K562 (cell line): ENCODE results near the gene GABARAP. TPM values are rescaled to one million over a fixed set of nuclear protein-coding genes. Genes with fewer than 3 reads are reported as not detected.

ENCODE experiments used
- CAMTA2 ChIP-seq: fragments of 250-450 bp; sonication (Bioruptor Pico); conservative IDR thresholded peaks from 2 replicates; pipeline ENCODE4 v1.5.1; 2022
- CBX2 ChIP-seq: fragments of 200-600 bp; sonication (generic); IDR thresholded peaks from one replicate; pipeline ENCODE4 v1.6.1; 2012; ENCODE audit warnings: mild to moderate bottlenecking, low read length, inconsistent platforms; ENCODE audit not compliant: insufficient read depth, poor library complexity, severe bottlenecking
- CHD2 ChIP-seq: IDR thresholded peaks from 2 replicates; pipeline ENCODE4 v1.6.1; 2011; ENCODE audit warnings: low read depth, low read length
- CREBBP ChIP-seq: IDR thresholded peaks from one replicate; pipeline ENCODE4 v1.6.1; 2012; ENCODE audit warnings: low read depth, mild to moderate bottlenecking, control low read depth, inconsistent platforms, low read length
- ETV1 ChIP-seq: fragments of 450-650 bp; conservative IDR thresholded peaks from 2 replicates; pipeline ENCODE4 v1.6.1; 2016; ENCODE audit warnings: missing genetic modification characterization, control low read depth, low read depth, missing compliant biosample characterization
- HDAC1 ChIP-seq, 2 experiments: fragments of 450-650 bp; IDR thresholded peaks; 2 replicates each; pipeline ENCODE4 v1.6.1; 2016 to 2017; ENCODE audit warnings: inconsistent platforms in 1 of 2, mild to moderate bottlenecking in 1 of 2, moderate library complexity in 1 of 2
- HNRNPUL1 ChIP-seq: fragments of 200-400 bp; formaldehyde crosslinking; IDR thresholded peaks from 2 replicates; pipeline ENCODE4 v1.6.1; 2017; ENCODE audit warnings: low read length
- KDM2B ChIP-seq: fragments of 250-450 bp; sonication (Bioruptor Pico); IDR thresholded peaks from 2 replicates; pipeline ENCODE4 v1.8.0; 2021; ENCODE audit warnings: mild to moderate bottlenecking, moderate library complexity
- KLF13 ChIP-seq: fragments of 450-650 bp; IDR thresholded peaks from 2 replicates; pipeline ENCODE4 v1.6.1; 2016; ENCODE audit warnings: missing genetic modification characterization, low read depth, mild to moderate bottlenecking, missing compliant biosample characterization, moderate library complexity, borderline replicate concordance
- MCM5 ChIP-seq: fragments of 450-650 bp; IDR thresholded peaks from 2 replicates; pipeline ENCODE4 v1.6.1; 2016; ENCODE audit warnings: low read depth
- NBN ChIP-seq: fragments of 450-650 bp; IDR thresholded peaks from 2 replicates; pipeline ENCODE4 v1.6.1; 2016; ENCODE audit warnings: low read depth, mild to moderate bottlenecking
- NEUROD1 ChIP-seq: fragments of 150-350 bp; IDR thresholded peaks from 2 replicates; pipeline ENCODE4 v1.6.1; 2014; ENCODE audit warnings: borderline replicate concordance, low read length, low read depth; ENCODE audit not compliant: partially characterized antibody
- POLR2G ChIP-seq: fragments of 200-400 bp; formaldehyde crosslinking; IDR thresholded peaks from 2 replicates; pipeline ENCODE4 v1.6.1; 2017; ENCODE audit warnings: low read depth, mild to moderate bottlenecking, antibody characterized with exemption, low read length, moderate library complexity
- PTRF ChIP-seq: fragments of 450-650 bp; IDR thresholded peaks from 2 replicates; pipeline ENCODE4 v1.6.1; 2016; ENCODE audit warnings: mild to moderate bottlenecking, missing genetic modification characterization, missing compliant biosample characterization
- RNF2 ChIP-seq: sonication (generic); IDR thresholded peaks from 2 replicates; pipeline ENCODE4 v1.6.1; 2016
- SAFB2 ChIP-seq: fragments of 200-400 bp; formaldehyde crosslinking; IDR thresholded peaks from 2 replicates; pipeline ENCODE4 v1.6.1; 2018; ENCODE audit warnings: borderline replicate concordance, low read length, low read depth, moderate library complexity; ENCODE audit not compliant: severe bottlenecking
- SNIP1 ChIP-seq: fragments of 450-650 bp; IDR thresholded peaks from 2 replicates; pipeline ENCODE4 v1.7.1; 2017; ENCODE audit warnings: low read depth, mild to moderate bottlenecking
- XRCC4 ChIP-seq: IDR thresholded peaks from one replicate; pipeline ENCODE4 v1.6.1; 2011; ENCODE audit not compliant: insufficient read depth, insufficient read length; ENCODE audit errors: extremely low read depth
- ZEB2 ChIP-seq: fragments of 450-650 bp; IDR thresholded peaks from 2 replicates; pipeline ENCODE4 v1.6.1; 2016
- ZFP30 ChIP-seq: fragments of 250-450 bp; sonication (Bioruptor Pico); IDR thresholded peaks from 2 replicates; pipeline ENCODE4 v1.8.0; 2022; ENCODE audit warnings: moderate library complexity, mild to moderate bottlenecking, inconsistent platforms, borderline replicate concordance
- ZNF121 ChIP-seq: sonication (generic); formaldehyde crosslinking; conservative IDR thresholded peaks from 2 replicates; pipeline ENCODE4 v1.8.0; 2022; ENCODE audit warnings: missing genetic modification reagents
- ZNF184 ChIP-seq: sonication (generic); formaldehyde crosslinking; IDR thresholded peaks from 2 replicates; pipeline ENCODE4 v1.5.0; 2020; ENCODE audit warnings: missing genetic modification reagents
- polyA plus RNA-seq, 8 experiments: library from polyadenylated mRNA; depleted of rRNA in 4 of 8; stranded (reverse) in 5 of 8; unstranded in 3 of 8; fragments of >200 nt; fragmentation: Nextera tagmentation in 2 of 8; fragmentation: Illumina TruSeq in 1 of 8; extraction: Ambion mirVana in 2 of 8; extraction: Trizol in 1 of 8; gene quantifications; 2 replicates each; pipeline versions ENCODE4 v1.2.1 to v1.2.3, GENCODE V29; 2011 to 2014; ENCODE audit warnings: inconsistent platforms in 1 of 8, missing spikeins in 1 of 8
- total RNA-seq, 7 experiments: library from RNA; depleted of rRNA in 6 of 7; stranded (reverse); fragments of >200 nt in 6 of 7; fragmentation: Illumina TruSeq in 2 of 7; extraction: Trizol in 2 of 7; gene quantifications; 2 replicates each; pipeline versions ENCODE4 v1.2.1 to v1.2.3, GENCODE V29; 2011 to 2021; ENCODE audit warnings: low replicate concordance in 1 of 7
- TF ChIP-seq, protein P1 (sequence below): sonication (generic); formaldehyde crosslinking; IDR thresholded peaks from 2 replicates; pipeline ENCODE4 v1.8.0; 2022; ENCODE audit warnings: mild to moderate bottlenecking, missing genetic modification reagents, borderline replicate concordance
- TF ChIP-seq, protein P2 (sequence below): fragments of 200-800 bp; sonication (Bioruptor generic); IDR thresholded peaks from 2 replicates; pipeline ENCODE4 v1.6.1; 2017; ENCODE audit warnings: missing genetic modification characterization, missing compliant biosample characterization
- TF ChIP-seq, protein P3 (sequence below): sonication (generic); formaldehyde crosslinking; IDR thresholded peaks from 2 replicates; pipeline ENCODE4 v1.8.1; 2022; ENCODE audit warnings: missing genetic modification reagents

Gene GABARAP
- total and polyA plus RNA-seq, 9 of the 15 experiments (the other 6 are each of a cell fraction or from before 2014, with no cell fraction given): 47.5 to 373 (median 152) TPM

DNA sequence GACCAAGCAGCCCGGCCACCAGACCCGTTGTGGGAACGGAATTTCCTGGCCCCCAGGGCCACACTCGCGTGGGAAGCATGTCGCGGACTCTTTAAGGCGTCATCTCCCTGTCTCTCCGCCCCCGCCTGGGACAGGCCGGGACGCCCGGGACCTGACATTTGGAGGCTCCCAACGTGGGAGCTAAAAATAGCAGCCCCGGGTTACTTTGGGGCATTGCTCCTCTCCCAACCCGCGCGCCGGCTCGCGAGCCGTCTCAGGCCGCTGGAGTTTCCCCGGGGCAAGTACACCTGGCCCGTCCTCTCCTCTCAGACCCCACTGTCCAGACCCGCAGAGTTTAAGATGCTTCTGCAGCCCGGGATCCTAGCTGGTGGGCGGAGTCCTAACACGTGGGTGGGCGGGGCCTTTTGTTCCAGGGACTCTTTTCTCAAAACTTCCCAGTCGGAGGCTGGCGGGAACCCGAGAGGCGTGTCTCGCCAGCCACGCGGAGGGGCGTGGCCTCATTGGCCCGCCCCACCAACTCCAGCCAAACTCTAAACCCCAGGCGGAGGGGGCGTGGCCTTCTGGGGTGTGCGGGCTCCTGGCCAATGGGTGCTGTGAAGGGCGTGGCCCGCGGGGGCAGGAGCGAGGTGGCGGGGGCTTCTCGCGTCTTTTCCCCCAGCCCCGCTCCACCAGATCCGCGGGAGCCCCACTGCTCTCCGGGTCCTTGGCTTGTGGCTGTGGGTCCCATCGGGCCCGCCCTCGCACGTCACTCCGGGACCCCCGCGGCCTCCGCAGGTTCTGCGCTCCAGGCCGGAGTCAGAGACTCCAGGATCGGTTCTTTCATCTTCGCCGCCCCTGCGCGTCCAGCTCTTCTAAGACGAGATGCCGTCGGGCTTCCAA lies 39.1 kb upstream of the GABARAP start, which contains the start of gene SLC2A4 (continued):
- TF ChIP-seq ZFP30 (CRISPR knock-in tag) (no peak), NBN (no peak), CREBBP (no peak), KDM2B (CRISPR knock-in tag) (no peak), ZNF121 (no peak), NEUROD1 (no peak), KLF13 (tag) (peak; percentile 74; the same call in 1 of the 2 replicates), XRCC4 (no peak), CAMTA2 (CRISPR knock-in tag) (no peak), PTRF (tag) (no peak), SAFB2 (no peak), ZNF184 (CRISPR knock-in tag) (no peak), ZEB2 (no peak), RNF2 (no peak), ETV1 (tag) (no peak), HNRNPUL1 (no peak), HDAC1 (IDR thresholded peaks at IDR 0.05) (peak in 1 of 2 experiments; percentile 68; a peak in 2 of 4 replicates), SNIP1 (no peak), CHD2 (peak; percentile 79), MCM5 (no peak), CBX2 (no peak), POLR2G (peak; percentile 59)
- TF ChIP-seq, protein P1, sequence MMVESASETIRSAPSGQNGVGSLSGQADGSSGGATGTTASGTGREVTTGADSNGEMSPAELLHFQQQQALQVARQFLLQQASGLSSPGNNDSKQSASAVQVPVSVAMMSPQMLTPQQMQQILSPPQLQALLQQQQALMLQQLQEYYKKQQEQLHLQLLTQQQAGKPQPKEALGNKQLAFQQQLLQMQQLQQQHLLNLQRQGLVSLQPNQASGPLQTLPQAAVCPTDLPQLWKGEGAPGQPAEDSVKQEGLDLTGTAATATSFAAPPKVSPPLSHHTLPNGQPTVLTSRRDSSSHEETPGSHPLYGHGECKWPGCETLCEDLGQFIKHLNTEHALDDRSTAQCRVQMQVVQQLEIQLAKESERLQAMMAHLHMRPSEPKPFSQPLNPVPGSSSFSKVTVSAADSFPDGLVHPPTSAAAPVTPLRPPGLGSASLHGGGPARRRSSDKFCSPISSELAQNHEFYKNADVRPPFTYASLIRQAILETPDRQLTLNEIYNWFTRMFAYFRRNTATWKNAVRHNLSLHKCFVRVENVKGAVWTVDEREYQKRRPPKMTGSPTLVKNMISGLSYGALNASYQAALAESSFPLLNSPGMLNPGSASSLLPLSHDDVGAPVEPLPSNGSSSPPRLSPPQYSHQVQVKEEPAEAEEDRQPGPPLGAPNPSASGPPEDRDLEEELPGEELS (CRISPR knock-in tag): no peak
- TF ChIP-seq, protein P2, sequence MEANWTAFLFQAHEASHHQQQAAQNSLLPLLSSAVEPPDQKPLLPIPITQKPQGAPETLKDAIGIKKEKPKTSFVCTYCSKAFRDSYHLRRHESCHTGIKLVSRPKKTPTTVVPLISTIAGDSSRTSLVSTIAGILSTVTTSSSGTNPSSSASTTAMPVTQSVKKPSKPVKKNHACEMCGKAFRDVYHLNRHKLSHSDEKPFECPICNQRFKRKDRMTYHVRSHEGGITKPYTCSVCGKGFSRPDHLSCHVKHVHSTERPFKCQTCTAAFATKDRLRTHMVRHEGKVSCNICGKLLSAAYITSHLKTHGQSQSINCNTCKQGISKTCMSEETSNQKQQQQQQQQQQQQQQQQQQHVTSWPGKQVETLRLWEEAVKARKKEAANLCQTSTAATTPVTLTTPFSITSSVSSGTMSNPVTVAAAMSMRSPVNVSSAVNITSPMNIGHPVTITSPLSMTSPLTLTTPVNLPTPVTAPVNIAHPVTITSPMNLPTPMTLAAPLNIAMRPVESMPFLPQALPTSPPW (CRISPR knock-in tag): peak; percentile 56
- TF ChIP-seq, protein P3, sequence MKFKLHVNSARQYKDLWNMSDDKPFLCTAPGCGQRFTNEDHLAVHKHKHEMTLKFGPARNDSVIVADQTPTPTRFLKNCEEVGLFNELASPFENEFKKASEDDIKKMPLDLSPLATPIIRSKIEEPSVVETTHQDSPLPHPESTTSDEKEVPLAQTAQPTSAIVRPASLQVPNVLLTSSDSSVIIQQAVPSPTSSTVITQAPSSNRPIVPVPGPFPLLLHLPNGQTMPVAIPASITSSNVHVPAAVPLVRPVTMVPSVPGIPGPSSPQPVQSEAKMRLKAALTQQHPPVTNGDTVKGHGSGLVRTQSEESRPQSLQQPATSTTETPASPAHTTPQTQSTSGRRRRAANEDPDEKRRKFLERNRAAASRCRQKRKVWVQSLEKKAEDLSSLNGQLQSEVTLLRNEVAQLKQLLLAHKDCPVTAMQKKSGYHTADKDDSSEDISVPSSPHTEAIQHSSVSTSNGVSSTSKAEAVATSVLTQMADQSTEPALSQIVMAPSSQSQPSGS (CRISPR knock-in tag): no peak
